NCI-H2081 (cell line): Measurements from ENCODE around the gene BDKRB1.
"Not testable (repeated sequence)": the region's sequence is repeated elsewhere in the genome, so short reads cannot be mapped to it uniquely, and the experiment has no call there.

Experiments used
- DNase-seq, 2 experiments: peaks; one replicate each; lab custom pipeline; 2025; lab: John Stamatoyannopoulos, UW

Gene BDKRB1

GRCh38 chr14:96233661-96234060 is 22.3 kb upstream of the BDKRB1 start:
- DNase-seq = no peak

- no peak for DNase-seq
These were observed 20.6 kb upstream of the BDKRB1 start for GRCh38 chr14:96235426-96235825.

GRCh38 chr14:96237641-96238040 is 18.4 kb upstream of the BDKRB1 start:
- no peak for DNase-seq

- DNase-seq = no peak
These were observed 17.2 kb upstream of the BDKRB1 start for GRCh38 chr14:96238676-96239265.

DNA sequence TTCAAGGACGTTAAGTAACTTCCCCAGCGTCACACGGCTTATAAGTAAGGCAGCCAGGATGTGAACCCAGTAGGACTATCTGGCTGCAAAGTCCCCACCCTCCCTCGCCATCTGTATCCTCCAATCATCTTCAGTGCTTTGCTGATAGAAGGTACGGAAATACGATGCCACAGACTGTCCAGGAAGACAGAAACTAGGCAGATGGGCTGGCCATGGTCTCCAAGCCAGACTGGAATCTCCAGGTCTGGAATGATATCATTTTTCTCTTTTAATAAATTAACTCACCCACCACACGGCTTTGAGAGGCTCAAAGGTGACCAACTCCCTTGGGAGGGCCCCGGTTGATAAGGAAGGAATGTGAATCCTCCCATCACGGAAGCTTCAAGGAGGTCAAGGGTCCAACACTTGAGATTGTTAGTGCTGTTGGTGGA is 16.3 kb upstream of the BDKRB1 start:
- no peak for DNase-seq

DNA sequence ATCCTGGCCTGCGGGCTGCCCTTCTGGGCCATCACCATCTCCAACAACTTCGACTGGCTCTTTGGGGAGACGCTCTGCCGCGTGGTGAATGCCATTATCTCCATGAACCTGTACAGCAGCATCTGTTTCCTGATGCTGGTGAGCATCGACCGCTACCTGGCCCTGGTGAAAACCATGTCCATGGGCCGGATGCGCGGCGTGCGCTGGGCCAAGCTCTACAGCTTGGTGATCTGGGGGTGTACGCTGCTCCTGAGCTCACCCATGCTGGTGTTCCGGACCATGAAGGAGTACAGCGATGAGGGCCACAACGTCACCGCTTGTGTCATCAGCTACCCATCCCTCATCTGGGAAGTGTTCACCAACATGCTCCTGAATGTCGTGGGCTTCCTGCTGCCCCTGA is 15.4 kb upstream of the BDKRB1 start:
- DNase-seq = no peak

DNA sequence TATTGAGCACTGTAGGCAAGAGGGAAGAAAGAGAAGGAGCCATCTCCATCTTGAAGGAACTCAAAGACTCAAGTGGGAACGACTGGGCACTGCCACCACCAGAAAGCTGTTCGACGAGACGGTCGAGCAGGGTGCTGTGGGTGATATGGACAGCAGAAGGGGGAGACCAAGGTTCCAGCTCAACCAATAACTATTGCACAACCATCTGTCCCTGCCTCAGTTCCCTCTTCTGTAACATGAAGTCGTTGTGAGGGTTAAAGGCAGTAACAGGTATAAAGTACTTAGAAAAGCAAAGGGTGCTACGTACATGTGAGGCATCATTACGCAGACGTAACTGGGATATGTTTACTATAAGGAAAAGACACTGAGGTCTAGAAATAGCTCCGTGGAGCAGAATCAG is 13.9 kb upstream of the BDKRB1 start:
- no peak for DNase-seq

GRCh38 chr14:96243785-96244184 is 12.2 kb upstream of the BDKRB1 start:
- no peak for DNase-seq

DNA sequence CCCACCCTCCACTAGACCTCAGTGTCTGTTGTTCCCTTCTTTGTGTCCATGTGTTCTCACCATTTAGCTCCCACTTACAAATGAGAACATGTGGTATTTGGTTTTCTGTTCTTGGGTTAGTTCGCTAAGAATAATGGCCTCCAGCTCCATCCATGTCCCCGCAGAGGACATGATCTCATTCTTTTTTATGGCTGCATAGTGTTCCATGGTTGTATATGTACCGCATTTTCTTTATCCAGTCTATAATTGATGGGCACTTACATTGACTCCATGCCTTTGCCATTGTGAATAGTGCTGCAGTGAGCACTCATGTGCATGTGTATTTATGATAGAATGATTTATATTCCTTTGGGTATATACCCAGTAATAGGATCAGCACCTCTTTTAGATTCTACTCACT is 10.9 kb upstream of the BDKRB1 start:
- DNase-seq = not testable (repeated sequence)

- DNase-seq = no peak
These were observed 10.1 kb upstream of the BDKRB1 start for GRCh38 chr14:96245710-96246538.

GRCh38 chr14:96246539-96246847 is 9.5 kb upstream of the BDKRB1 start:
- DNase-seq = no peak

DNA sequence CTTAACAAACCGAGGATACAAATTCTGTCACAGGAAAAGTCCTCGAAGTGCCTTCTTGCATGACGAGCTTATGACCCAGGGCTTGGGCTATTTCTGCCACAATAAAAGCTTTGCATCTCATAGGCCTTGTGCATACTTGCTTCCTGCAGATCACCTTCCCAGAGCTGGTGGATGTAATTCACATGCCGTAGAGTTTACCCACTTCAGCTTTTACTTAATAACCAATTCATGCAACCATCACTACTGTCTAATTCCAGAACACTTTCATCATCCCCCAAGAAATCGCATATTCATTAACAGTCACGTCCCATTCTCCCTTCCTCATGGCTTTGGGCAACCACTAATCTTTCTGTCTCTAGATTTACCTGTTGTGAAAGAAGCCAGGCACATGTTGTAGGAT is 9.0 kb upstream of the BDKRB1 start:
- no peak for DNase-seq

GRCh38 chr14:96249029-96249428 is 7.0 kb upstream of the BDKRB1 start:
- no peak for DNase-seq

- no peak for DNase-seq
These were observed 5.5 kb upstream of the BDKRB1 start for GRCh38 chr14:96250485-96250884.

DNA sequence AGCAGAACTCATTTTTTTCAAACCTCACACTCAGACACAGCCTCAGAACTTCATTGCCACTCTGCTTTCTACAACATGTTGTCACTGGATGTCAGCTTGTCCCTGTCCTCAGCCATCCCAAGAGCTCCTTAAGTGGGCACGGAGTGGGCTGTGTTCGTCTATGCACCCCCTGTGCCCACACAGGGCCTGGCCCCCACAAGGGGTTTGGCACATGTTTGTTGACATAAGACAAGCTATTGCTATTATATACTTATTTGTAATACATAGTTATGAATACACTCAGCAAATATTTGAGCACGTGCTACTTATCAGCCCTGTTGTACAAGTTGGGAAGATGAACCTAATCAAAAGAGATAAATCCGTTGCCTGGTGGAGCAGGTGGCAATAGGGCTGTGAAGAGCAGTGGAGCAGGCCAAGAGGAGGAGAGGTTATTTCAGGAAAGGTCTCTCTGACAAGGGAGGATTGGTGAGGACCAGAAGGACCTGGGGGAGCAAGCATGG is 4.3 kb upstream of the BDKRB1 start:
- no peak for DNase-seq

- DNase-seq = no peak
These were observed 3.5 kb upstream of the BDKRB1 start for GRCh38 chr14:96252323-96252998.

DNA sequence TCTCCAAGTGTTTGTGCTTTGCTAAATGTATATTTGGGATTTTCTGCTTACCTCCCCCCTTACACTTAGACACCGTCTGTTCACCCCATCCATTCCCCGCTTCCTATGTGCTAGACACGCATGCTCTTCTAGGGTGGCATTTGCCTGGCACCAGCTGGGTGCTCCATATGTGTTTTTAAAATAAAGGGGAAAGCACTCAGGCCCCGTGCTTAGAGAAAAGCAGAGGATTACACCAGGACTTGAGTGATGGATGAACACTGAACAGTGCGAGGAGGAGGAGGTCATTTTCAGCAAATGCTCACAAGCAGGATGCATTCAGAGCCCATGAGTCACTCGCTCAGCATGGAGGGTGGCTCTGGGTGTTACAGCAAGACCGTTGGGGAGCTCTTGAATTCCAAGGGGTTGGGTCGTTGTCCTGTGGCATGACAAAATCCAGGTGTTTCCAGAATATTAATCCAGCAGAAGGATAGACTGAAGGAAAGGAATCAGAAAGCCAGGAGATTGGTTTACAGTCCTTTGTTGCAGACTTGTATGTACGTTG is 2.9 kb upstream of the BDKRB1 start:
- DNase-seq = no peak

- DNase-seq = no peak
These were observed 1.3 kb upstream of the BDKRB1 start for GRCh38 chr14:96254687-96255086.

DNA sequence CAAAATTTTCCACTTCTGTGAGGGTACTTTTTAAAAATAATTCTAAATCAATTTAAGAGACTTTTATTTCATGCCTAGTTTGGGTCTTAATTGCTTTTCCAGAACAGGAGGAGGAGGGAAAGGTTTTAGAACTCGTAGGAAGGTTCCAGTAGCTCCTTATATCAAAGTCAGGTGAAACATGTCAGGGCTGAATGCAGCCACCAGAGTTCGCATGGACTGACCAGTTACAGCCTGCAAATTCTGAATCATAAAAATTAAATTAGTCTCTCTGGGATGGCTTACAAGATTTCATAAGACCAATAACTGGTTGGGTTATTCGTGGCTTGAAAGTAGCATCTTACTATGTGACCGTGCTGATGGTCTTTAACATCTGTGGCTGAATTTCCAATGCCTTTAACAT is 397 bp downstream of the BDKRB1 start:
- DNase-seq = no peak

GRCh38 chr14:96257056-96257455 is 1.0 kb downstream of the BDKRB1 start:
- no peak for DNase-seq

DNA sequence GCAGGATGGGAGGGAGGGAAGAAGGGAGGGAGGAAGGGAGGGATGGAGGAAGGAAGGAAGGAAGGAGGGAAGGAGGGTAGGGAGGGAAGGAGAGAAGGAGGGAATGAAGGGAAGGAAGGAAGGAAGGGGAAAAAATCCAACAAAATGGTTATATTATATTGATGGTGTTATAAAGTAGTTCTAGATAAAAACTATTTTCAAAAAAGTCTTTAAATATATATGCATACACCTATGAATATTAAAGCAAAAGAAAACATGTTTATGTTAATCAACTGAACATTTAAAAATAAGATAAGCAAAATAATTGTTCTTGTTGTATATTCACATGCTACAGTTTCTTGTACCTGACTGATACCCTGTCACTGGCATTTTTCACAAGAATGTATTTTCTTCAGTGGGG is 1.9 kb downstream of the BDKRB1 start:
- no peak for DNase-seq

DNA sequence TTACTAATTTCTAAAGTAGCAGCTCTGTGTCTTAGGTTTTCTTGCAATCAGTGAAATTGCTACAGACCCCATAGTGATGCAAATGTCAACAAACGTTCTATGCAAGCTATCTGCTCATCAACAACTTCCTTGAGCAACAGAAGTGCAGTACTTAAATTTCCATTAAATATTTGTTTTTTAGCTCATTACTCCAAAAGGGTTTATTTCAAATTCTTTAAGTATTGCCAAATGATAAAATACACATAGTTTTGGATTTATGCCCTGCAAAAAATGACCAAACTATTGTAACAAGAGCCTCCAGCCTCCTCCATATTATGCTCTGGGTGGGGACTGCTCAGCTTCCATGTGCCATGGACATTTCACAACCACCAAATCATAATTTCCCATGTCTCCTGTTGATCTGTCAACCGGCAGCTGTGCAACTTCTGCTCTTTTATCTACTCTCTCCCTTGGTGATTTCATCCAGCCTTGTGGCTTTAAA is 4.4 kb downstream of the BDKRB1 start:
- DNase-seq = no peak

- DNase-seq = peak in 1 of 2 experiments; percentile 15
These were observed 5.0 kb downstream of the BDKRB1 start for GRCh38 chr14:96261053-96261452.
